Measurements from ENCODE around the gene KCNG2. TPM values are rescaled to one million over a fixed set of nuclear protein-coding genes. Genes with fewer than 3 reads are reported as not detected.

KCNG2 gene
- total RNA-seq, 3 donors from 2014 or later (not counting 1 experiment from before 2014, with no cell fraction given), result not detected

DNA sequence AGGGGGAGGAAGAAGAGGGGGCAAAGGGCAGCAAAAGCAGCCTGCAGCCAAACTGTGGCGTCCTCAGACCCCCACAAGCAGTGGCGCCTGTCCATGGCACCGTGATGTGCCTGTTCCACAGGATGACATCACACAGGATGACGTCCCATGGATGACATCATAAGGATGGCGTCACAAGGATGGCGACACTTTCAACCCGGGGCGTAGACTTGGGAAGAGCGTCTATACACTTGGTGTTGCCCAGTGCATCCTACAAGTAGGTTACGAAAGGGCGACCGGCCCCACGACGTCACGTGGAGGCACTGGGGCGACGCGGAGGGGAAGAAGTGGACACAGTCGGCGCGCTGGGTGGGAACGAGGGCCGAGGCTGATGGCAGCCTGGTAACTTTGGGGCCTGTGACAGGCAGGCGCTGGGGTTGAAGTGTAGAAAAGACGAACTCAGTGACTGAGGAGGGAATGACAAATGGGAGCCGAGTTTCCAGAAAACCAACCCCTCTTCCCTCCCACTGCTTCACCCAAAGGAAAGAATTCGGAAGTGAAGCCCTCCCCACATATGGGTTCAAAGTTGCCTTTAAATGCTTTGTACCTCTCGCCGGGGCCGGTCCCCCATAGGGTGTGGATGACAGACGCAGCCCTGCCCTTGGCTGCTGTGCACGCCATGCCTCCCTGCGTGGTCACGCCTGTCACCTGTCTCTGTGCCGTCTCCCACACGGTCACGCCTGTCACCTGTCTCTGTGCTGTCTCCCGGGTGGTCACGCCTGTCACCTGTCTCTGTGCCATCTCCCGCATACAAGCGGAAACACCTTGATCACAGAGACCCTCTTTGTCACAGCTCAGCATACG is 13.4 kb upstream of the KCNG2 start:
- Histone ChIP-seq H3K27ac (ENCODE audit: low read length) (no peak overlapping the region), H3K4me1 (ENCODE audit: control insufficient read depth, insufficient read depth, low read length) (peaks cover 3% of the 10 kb centered on the region), H3K36me3 (ENCODE audit: control insufficient read depth, insufficient read depth, low read length) (no peaks in the 10 kb centered on the region), H3K9me3 (ENCODE audit: control insufficient read depth, insufficient read depth, low read length) (no peaks in the 10 kb centered on the region), H3K4me3 (ENCODE audit: low read length) (no peak overlapping the region), H3K27me3 (ENCODE audit: control insufficient read depth, insufficient read depth, low read length) (peaks cover 14% of the 10 kb centered on the region)
- H3K4me1 Mint-ChIP-seq, result no peaks in the 10 kb centered on the region
- WGBS (ENCODE audit: insufficient coverage), result 89% methylated on average over 42 of the region's 42 CpGs
- H3K4me3 Mint-ChIP-seq, result no peak overlapping the region
- intact Hi-C loops (cut with micrococcal nuclease), result no loop called here
- no peaks in the 10 kb centered on the region for H3K36me3 Mint-ChIP-seq
- ATAC-seq, result no peak
- no peak for DNase-seq
- H3K27me3 Mint-ChIP-seq (ENCODE audit: low read depth in 2 of 2), result peaks cover 12 to 19% of the 10 kb centered on the region in 2 donors
- no peaks in the 10 kb centered on the region for H3K9me3 Mint-ChIP-seq
- no peak overlapping the region for H3K27ac Mint-ChIP-seq
- TF ChIP-seq, protein P1, sequence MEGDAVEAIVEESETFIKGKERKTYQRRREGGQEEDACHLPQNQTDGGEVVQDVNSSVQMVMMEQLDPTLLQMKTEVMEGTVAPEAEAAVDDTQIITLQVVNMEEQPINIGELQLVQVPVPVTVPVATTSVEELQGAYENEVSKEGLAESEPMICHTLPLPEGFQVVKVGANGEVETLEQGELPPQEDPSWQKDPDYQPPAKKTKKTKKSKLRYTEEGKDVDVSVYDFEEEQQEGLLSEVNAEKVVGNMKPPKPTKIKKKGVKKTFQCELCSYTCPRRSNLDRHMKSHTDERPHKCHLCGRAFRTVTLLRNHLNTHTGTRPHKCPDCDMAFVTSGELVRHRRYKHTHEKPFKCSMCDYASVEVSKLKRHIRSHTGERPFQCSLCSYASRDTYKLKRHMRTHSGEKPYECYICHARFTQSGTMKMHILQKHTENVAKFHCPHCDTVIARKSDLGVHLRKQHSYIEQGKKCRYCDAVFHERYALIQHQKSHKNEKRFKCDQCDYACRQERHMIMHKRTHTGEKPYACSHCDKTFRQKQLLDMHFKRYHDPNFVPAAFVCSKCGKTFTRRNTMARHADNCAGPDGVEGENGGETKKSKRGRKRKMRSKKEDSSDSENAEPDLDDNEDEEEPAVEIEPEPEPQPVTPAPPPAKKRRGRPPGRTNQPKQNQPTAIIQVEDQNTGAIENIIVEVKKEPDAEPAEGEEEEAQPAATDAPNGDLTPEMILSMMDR (IDR thresholded peaks at IDR 0.05), result no peak

DNA sequence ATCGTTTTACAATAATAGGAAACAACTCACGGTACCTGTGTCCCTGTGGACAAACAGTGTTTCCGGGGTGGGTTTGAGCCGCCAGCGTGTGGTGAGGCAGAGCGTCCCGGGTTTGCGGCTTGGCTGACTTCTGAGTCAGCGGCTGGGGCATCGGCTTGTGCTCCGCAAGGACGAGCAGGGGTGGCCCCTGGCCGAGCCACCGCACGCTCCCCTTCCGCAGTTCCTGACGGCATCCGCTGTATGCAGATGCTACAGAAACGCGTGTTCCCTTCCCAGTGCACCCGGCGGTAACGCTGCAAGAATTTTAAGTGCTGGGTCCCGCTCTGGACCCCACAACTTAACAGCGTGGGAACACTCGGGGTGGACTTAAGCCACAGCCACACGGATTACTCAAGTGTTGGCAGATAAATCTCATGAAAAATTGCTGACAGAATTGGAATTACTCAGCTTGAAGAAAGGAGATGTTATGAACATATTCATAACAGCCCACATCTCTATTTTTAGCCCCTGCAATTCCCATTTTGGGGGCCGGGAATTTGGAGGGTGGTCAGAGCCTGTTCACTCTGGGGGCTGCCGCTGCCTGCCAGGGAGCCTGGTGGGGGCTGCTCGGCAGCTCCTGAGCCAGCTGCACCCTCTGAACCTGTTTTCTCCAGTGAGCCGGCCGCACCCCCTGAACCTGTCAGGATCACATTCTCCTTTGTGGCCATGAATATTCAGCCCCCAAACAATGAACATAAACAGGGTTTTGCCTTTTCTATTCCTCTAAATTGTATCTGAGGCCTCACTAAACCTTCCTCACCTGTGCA is 12.6 kb upstream of the KCNG2 start:
- no peak overlapping the region for H3K27ac ChIP-seq (ENCODE audit: low read length)
- Mint-ChIP-seq H3K36me3 (no peaks in the 10 kb centered on the region), H3K27ac (no peak overlapping the region), H3K4me3 (no peak overlapping the region), H3K27me3 (ENCODE audit: low read depth in 2 of 2) (peaks cover 12 to 21% of the 10 kb centered on the region in 2 donors), H3K9me3 (no peaks in the 10 kb centered on the region), H3K4me1 (no peaks in the 10 kb centered on the region)
- H3K36me3 ChIP-seq (ENCODE audit: control insufficient read depth, insufficient read depth, low read length), result no peaks in the 10 kb centered on the region
- ATAC-seq, result no peak
- no peak overlapping the region for H3K4me3 ChIP-seq (ENCODE audit: low read length)
- TF ChIP-seq, protein P1 (IDR thresholded peaks at IDR 0.05), result no peak
- WGBS (ENCODE audit: insufficient coverage), result 78% methylated on average over 32 of the region's 32 CpGs
- intact Hi-C loops (cut with micrococcal nuclease), result no loop called here
- DNase-seq, result no peak
- peaks cover 3% of the 10 kb centered on the region for H3K4me1 ChIP-seq (ENCODE audit: control insufficient read depth, insufficient read depth, low read length)
- H3K27me3 ChIP-seq (ENCODE audit: control insufficient read depth, insufficient read depth, low read length), result peaks cover 14% of the 10 kb centered on the region
- no peaks in the 10 kb centered on the region for H3K9me3 ChIP-seq (ENCODE audit: control insufficient read depth, insufficient read depth, low read length)

DNA sequence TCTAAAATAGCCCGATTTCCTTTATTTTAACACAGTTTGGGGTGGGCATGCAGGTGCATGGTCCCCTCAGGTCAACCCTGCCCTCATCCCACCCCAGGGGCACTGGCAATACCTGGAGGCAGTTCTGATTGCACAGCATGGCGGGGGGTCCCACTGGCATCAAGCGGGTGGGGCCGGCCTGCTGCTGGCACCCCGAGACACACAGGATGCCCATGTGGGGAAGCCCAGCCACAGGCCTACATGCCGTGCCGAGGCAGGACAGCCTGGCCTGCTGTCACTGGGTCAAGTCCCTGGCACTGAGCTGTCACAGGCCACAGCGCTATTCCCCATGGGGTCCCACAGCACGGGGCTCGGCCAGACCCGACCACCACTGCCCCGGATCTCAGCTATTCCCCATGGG is 11.9 kb upstream of the KCNG2 start:
- TF ChIP-seq, protein P1 (IDR thresholded peaks at IDR 0.05), result no peak
- H3K4me3 Mint-ChIP-seq, result no peak overlapping the region
- Histone ChIP-seq H3K27me3 (ENCODE audit: control insufficient read depth, insufficient read depth, low read length) (peaks cover 17% of the 10 kb centered on the region), H3K4me1 (ENCODE audit: control insufficient read depth, insufficient read depth, low read length) (peaks cover 7% of the 10 kb centered on the region), H3K36me3 (ENCODE audit: control insufficient read depth, insufficient read depth, low read length) (no peaks in the 10 kb centered on the region), H3K9me3 (ENCODE audit: control insufficient read depth, insufficient read depth, low read length) (no peaks in the 10 kb centered on the region), H3K27ac (ENCODE audit: low read length) (no peak overlapping the region), H3K4me3 (ENCODE audit: low read length) (no peak overlapping the region)
- H3K27me3 Mint-ChIP-seq (ENCODE audit: low read depth in 2 of 2), result peaks cover 16 to 24% of the 10 kb centered on the region in 2 donors
- no peaks in the 10 kb centered on the region for H3K4me1 Mint-ChIP-seq
- intact Hi-C loops (cut with micrococcal nuclease), result no loop called here
- H3K36me3 Mint-ChIP-seq, result no peaks in the 10 kb centered on the region
- no peak overlapping the region for H3K27ac Mint-ChIP-seq
- no peaks in the 10 kb centered on the region for H3K9me3 Mint-ChIP-seq
- ATAC-seq (no peak), DNase-seq (no peak)
- WGBS (ENCODE audit: insufficient coverage), result 76% methylated on average over 11 of the region's 12 CpGs

Data from natural killer cell (primary cell).